Measurements from ENCODE around the gene ABL1.

The ABL1 gene

DNA sequence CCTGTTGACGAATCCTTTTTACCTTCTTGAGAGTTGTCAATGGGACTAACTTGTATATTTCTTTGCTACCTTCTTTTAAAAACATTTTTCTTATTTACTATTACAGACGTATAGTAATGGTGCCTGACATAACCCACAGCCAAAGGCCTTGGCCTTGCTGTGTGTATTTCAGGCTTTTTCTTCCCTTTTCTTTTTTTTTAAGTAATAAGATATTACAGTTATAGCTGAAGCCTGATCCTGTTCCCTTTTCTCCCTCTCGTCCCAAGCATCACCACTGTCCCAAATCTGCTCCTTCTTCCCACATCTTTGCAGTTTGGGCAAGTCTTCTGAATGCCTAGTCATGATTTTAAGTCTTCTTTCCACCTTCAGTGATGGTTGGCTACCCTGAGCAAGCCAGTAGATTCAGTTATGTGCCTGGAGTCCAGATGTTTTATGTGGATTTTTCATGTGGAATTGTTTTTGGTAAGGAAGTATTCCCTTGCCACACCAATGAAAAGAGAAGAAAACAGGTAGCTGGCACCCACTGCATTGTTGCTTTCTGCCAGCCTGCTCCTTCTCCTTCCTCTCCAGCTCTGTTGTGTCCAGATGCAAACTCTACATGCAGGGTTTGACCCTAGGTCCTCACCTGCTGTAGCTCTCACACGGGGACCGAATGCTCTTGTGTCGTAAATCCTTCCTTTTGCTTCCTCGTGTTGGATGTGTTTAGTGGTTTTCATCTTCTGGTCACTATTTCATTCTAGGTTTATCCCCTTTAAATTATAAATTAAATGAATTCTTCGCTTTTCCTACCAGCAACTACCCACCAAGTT, 26.5 kb downstream of the ABL1 start:
- H3K9ac ChIP-seq (ENCODE audit: low read length), result no peak overlapping the region
- no peaks in the 10 kb centered on the region for H3K36me3 ChIP-seq (ENCODE audit: insufficient read depth, low read length)
- no peaks in the 10 kb centered on the region for H3K79me2 ChIP-seq (ENCODE audit: insufficient read depth, low read length)
- H3K4me2 ChIP-seq (ENCODE audit: low read length), result no peak overlapping the region
- TF ChIP-seq, protein P1, sequence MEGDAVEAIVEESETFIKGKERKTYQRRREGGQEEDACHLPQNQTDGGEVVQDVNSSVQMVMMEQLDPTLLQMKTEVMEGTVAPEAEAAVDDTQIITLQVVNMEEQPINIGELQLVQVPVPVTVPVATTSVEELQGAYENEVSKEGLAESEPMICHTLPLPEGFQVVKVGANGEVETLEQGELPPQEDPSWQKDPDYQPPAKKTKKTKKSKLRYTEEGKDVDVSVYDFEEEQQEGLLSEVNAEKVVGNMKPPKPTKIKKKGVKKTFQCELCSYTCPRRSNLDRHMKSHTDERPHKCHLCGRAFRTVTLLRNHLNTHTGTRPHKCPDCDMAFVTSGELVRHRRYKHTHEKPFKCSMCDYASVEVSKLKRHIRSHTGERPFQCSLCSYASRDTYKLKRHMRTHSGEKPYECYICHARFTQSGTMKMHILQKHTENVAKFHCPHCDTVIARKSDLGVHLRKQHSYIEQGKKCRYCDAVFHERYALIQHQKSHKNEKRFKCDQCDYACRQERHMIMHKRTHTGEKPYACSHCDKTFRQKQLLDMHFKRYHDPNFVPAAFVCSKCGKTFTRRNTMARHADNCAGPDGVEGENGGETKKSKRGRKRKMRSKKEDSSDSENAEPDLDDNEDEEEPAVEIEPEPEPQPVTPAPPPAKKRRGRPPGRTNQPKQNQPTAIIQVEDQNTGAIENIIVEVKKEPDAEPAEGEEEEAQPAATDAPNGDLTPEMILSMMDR (IDR thresholded peaks at IDR 0.05; ENCODE audit: low read length), result no peak
- no peak for TF ChIP-seq EZH2 (IDR thresholded peaks at IDR 0.05; ENCODE audit: borderline replicate concordance, low read length)
- no peak overlapping the region for H2AFZ ChIP-seq (ENCODE audit: low read length)
- no peaks in the 10 kb centered on the region for H3K4me1 ChIP-seq (ENCODE audit: insufficient read depth, low read length, severe bottlenecking)
- H3K27me3 ChIP-seq (ENCODE audit: insufficient read depth, low read length), result no peaks in the 10 kb centered on the region
- H3F3A ChIP-seq (ENCODE audit: insufficient read depth, low read length), result no peaks in the 10 kb centered on the region
- H3K27ac ChIP-seq (ENCODE audit: low read depth, low read length, poor library complexity, severe bottlenecking), result no peak overlapping the region
- no peaks in the 10 kb centered on the region for H3K9me2 ChIP-seq (ENCODE audit: low read depth, low read length)
- H3K9me3 ChIP-seq (ENCODE audit: low read length), result no peaks in the 10 kb centered on the region
- no peaks in the 10 kb centered on the region for H4K20me1 ChIP-seq (ENCODE audit: insufficient read depth, low read length)
- H3K4me3 ChIP-seq (ENCODE audit: low read depth, low read length, poor library complexity, severe bottlenecking), result no peak overlapping the region

DNA sequence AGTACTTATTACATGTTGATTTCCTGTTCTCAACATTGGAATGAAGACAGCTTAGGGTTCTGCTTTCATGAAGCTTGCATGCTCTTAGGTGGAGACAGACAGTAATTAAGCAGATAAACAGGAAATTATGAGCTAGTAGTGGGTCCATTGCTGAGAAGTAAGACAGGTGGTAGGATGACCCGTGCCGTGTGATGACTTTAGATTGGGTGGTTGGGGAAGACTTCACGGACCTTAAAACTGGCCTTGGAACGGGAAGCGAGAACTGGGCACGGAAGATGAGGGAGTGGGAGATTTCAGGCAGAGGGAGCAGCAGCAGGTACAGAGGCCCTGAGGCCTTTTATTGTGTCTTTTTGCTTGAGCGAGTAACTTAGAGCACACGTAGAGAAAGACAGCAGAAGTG, 27.2 kb downstream of the ABL1 start:
- no peaks in the 10 kb centered on the region for H3K79me2 ChIP-seq (ENCODE audit: insufficient read depth, low read length)
- H2AFZ ChIP-seq (ENCODE audit: low read length), result no peak overlapping the region
- no peaks in the 10 kb centered on the region for H4K20me1 ChIP-seq (ENCODE audit: insufficient read depth, low read length)
- TF ChIP-seq, protein P1 (IDR thresholded peaks at IDR 0.05; ENCODE audit: low read length), result no peak
- TF ChIP-seq EZH2 (IDR thresholded peaks at IDR 0.05; ENCODE audit: borderline replicate concordance, low read length), result no peak
- H3K27ac ChIP-seq (ENCODE audit: low read depth, low read length, poor library complexity, severe bottlenecking), result no peak overlapping the region
- no peak overlapping the region for H3K4me2 ChIP-seq (ENCODE audit: low read length)
- no peak overlapping the region for H3K9ac ChIP-seq (ENCODE audit: low read length)
- H3K4me1 ChIP-seq (ENCODE audit: insufficient read depth, low read length, severe bottlenecking), result no peaks in the 10 kb centered on the region
- no peak overlapping the region for H3K4me3 ChIP-seq (ENCODE audit: low read depth, low read length, poor library complexity, severe bottlenecking)
- no peaks in the 10 kb centered on the region for H3K36me3 ChIP-seq (ENCODE audit: insufficient read depth, low read length)
- H3K9me2 ChIP-seq (ENCODE audit: low read depth, low read length), result no peaks in the 10 kb centered on the region
- H3K9me3 ChIP-seq (ENCODE audit: low read length), result no peaks in the 10 kb centered on the region
- H3F3A ChIP-seq (ENCODE audit: insufficient read depth, low read length), result no peaks in the 10 kb centered on the region
- H3K27me3 ChIP-seq (ENCODE audit: insufficient read depth, low read length), result no peaks in the 10 kb centered on the region

DNA sequence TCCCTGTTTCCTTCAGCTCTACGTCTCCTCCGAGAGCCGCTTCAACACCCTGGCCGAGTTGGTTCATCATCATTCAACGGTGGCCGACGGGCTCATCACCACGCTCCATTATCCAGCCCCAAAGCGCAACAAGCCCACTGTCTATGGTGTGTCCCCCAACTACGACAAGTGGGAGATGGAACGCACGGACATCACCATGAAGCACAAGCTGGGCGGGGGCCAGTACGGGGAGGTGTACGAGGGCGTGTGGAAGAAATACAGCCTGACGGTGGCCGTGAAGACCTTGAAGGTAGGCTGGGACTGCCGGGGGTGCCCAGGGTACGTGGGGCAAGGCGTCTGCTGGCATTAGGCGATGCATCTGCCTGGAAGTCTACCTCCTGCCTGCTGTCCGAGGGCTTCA, 27.7 kb downstream of the ABL1 start:
- H4K20me1 ChIP-seq (ENCODE audit: insufficient read depth, low read length), result no peaks in the 10 kb centered on the region
- no peak overlapping the region for H3K9ac ChIP-seq (ENCODE audit: low read length)
- H3K27me3 ChIP-seq (ENCODE audit: insufficient read depth, low read length), result no peaks in the 10 kb centered on the region
- H3K79me2 ChIP-seq (ENCODE audit: insufficient read depth, low read length), result no peaks in the 10 kb centered on the region
- H3K4me1 ChIP-seq (ENCODE audit: insufficient read depth, low read length, severe bottlenecking), result no peaks in the 10 kb centered on the region
- no peak overlapping the region for H3K4me2 ChIP-seq (ENCODE audit: low read length)
- no peaks in the 10 kb centered on the region for H3K9me3 ChIP-seq (ENCODE audit: low read length)
- H3F3A ChIP-seq (ENCODE audit: insufficient read depth, low read length), result no peaks in the 10 kb centered on the region
- no peaks in the 10 kb centered on the region for H3K36me3 ChIP-seq (ENCODE audit: insufficient read depth, low read length)
- no peak overlapping the region for H2AFZ ChIP-seq (ENCODE audit: low read length)
- TF ChIP-seq, protein P1 (IDR thresholded peaks at IDR 0.05; ENCODE audit: low read length), result no peak
- no peak for TF ChIP-seq EZH2 (IDR thresholded peaks at IDR 0.05; ENCODE audit: borderline replicate concordance, low read length)
- no peak overlapping the region for H3K4me3 ChIP-seq (ENCODE audit: low read depth, low read length, poor library complexity, severe bottlenecking)
- no peak overlapping the region for H3K27ac ChIP-seq (ENCODE audit: low read depth, low read length, poor library complexity, severe bottlenecking)
- H3K9me2 ChIP-seq (ENCODE audit: low read depth, low read length), result no peaks in the 10 kb centered on the region

Data from OCI-LY1 (cell line).